Heart left ventricle (tissue), 16 donors: ENCODE data around the gene RALGPS1. TPM values are rescaled to one million over a fixed set of nuclear protein-coding genes. Genes with fewer than 3 reads are reported as not detected.

ENCODE experiments used
- ATAC-seq, 4 donors: fragments of 200-7000 bp; cut with Tn5 transposase; one replicate each; pipeline ENCODE4 v1.9.1; 2020 to 2022; ENCODE audit warnings: moderate library complexity in 4 of 4, mild to moderate bottlenecking in 3 of 4, moderate number of reproducible peaks in 1 of 4
- DNase-seq, 5 donors: peaks; one replicate each; pipeline ENCODE4 v3.0.0-alpha.2; 2020
- H3K27ac ChIP-seq, 12 donors: fragments of 200-600 bp; sonication (generic) in 4 of 12; one replicate each; pipeline versions ENCODE4 v1.5.0 to v1.8.0; 2016 to 2022; ENCODE audit warnings: mild to moderate bottlenecking in 2 of 12
- H3K27me3 ChIP-seq, 9 donors: fragments of 200-600 bp; sonication (generic) in 2 of 9; one replicate each; pipeline versions ENCODE4 v1.5.1 to v1.8.0; 2016 to 2022; ENCODE audit warnings: mild to moderate bottlenecking in 3 of 9
- H3K36me3 ChIP-seq, 9 donors: fragments of 200-600 bp; sonication (generic) in 2 of 9; one replicate each; pipeline versions ENCODE4 v1.5.0 to v1.8.0; 2018 to 2022; ENCODE audit warnings: mild to moderate bottlenecking in 2 of 9
- H3K4me1 ChIP-seq, 12 donors: fragments of 200-600 bp; sonication (generic) in 4 of 12; one replicate each; pipeline versions ENCODE4 v1.5.0 to v1.8.0; 2016 to 2022; ENCODE audit warnings: mild to moderate bottlenecking in 3 of 12
- H3K4me3 ChIP-seq, 12 donors: fragments of 200-600 bp; sonication (generic) in 4 of 12; one replicate each; pipeline versions ENCODE4 v1.5.0 to v1.8.0; 2017 to 2022; ENCODE audit warnings: mild to moderate bottlenecking in 9 of 12, moderate library complexity in 4 of 12
- H3K9me3 ChIP-seq, 12 donors: fragments of 200-600 bp; sonication (generic) in 4 of 12; one replicate each; pipeline versions ENCODE4 v1.5.0 to v1.8.0; 2016 to 2022; ENCODE audit warnings: mild to moderate bottlenecking in 1 of 12
- CTCF ChIP-seq, 12 donors: fragments of 200-600 bp; sonication (generic) in 4 of 12; IDR thresholded peaks; one replicate each; pipeline versions ENCODE4 v1.5.0 to v1.8.0; 2018 to 2022; ENCODE audit warnings: antibody characterized with exemption in 12 of 12, mild to moderate bottlenecking in 5 of 12
- POLR2A ChIP-seq, 2 donors: fragments of 450-650 bp; IDR thresholded peaks; one replicate each; pipeline ENCODE4 v1.6.1; 2017; ENCODE audit warnings: antibody characterized with exemption in 2 of 2, mild to moderate bottlenecking in 2 of 2, moderate library complexity in 2 of 2
- WGBS, 4 donors: extraction: QIAGEN DNeasy Blood & Tissue Kit in 2 of 4; methylation state at CpG; one replicate each; pipeline versions ENCODE4 v1.1.5 to v1.1.7; 2013 to 2018; 5-methylcytosine and 5-hydroxymethylcytosine counted together
- intact Hi-C, 10 donors: fragments of 100-400 bp; cut with DNase I; formaldehyde crosslinking; loops; one replicate each; pipeline versions ENCODE4 v1.11.1 to v1.14.2; 2022
- polyA plus RNA-seq, 2 donors: library from polyadenylated mRNA; stranded (reverse); fragments of 200-250 nt; gene quantifications; one replicate each; pipeline ENCODE4 v1.2.3, GENCODE V29; 2013
- total RNA-seq, 9 donors: library from RNA; depleted of rRNA in 2 of 9; stranded (reverse); fragments of >200 nt in 2 of 9; fragmentation: NEBNext Ultra II Directional in 3 of 9; extraction: Animal tissue kit (Norgen Biotek cat#: 25700) in 3 of 9; gene quantifications; one replicate each; pipeline versions ENCODE4 v1.1.0 to v1.2.4, GENCODE V29; 2016 to 2023
- donor health status: ischemic (EF 13 %, LVEDD 7.1; RV severe dilation, severe dysfunction).
- donor health status: healthy with polysubstance abuse.
- donor health status: DM: no; HTN: yes; CAD: no.
- donor health status: DM: no; HTN: no; CAD: no.
- donor health status: ischemic (EF 25% LVEDD 6.9; RV normal size, moderate dysfunction).
- donor health status: ischemic (EF 25% LVEDD 5.7; RV mildly dilated, moderate dysfunction).
- donor health status: healthy.
- donor health status: DM: yes; HTN: yes; CAD: no.
- donor health status: ischemic (EF 35%, LVEDD 5.7; RV mildly dilated, moderate dysfunction).
- donor health status: nonischemic (EF 11% LVEDD 7.7; RV severe dilation, severe dysfunction).
- donor health status: DM: yes; HTN: yes; CAD: no.
- donor health status: PGD.
- donor health status: ischemic (EF 29% LVEDD 5.4; RV normal size, mild dysfunction).
- donor health status: nonischemic (EF 23%, LVEDD 6.1; RV moderate dilation, normal function).

Gene RALGPS1
- total and polyA plus RNA-seq, 11 donors = 8.0 to 21.8 (median 14.4) TPM

GRCh38 chr9:127085186-127085585 lies 170.6 kb downstream of the RALGPS1 start:
- whole genome bisulfite sequencing, 4 donors = 94 to 100% (median 99%) methylated on average over 1 to 2 of the region's 2 CpGs
- Histone ChIP-seq H3K9me3 (no peaks in the 10 kb centered on the region), H3K27ac (no peak overlapping the region), H3K4me1 (peaks cover 0 to 42% (median 19%) of the 10 kb centered on the region in 12 donors), H3K27me3 (no peaks in the 10 kb centered on the region), H3K36me3 (peaks cover 0 to 39% (median 21%) of the 10 kb centered on the region in 9 donors), H3K4me3 (no peak overlapping the region)
- TF ChIP-seq CTCF (IDR thresholded peaks at IDR 0.05) (no peak), POLR2A (IDR thresholded peaks at IDR 0.05) (no peak)
- intact Hi-C loops = loop anchor here in 1 of 10 donors (10.0 kb wide), 1 partner anchor 120 kb away; no protein-coding TSS in a partner anchor
- DNase-seq (no peak), ATAC-seq (no peak)

- ATAC-seq = no peak
- H3K4me1 ChIP-seq = peaks cover 0 to 49% (median 23%) of the 10 kb centered on the region in 12 donors
- no peak overlapping the region for H3K4me3 ChIP-seq
- H3K27me3 ChIP-seq = no peaks in the 10 kb centered on the region
- WGBS, 4 donors = 92 to 97% (median 95%) methylated on average over 4 of the region's 4 CpGs
- intact Hi-C loops = loop anchor here in 1 of 10 donors (10.0 kb wide), 1 partner anchor 122 kb away; no protein-coding TSS in a partner anchor
- H3K27ac ChIP-seq = no peak overlapping the region
- peaks cover 0 to 55% (median 35%) of the 10 kb centered on the region in 9 donors for H3K36me3 ChIP-seq
- no peaks in the 10 kb centered on the region for H3K9me3 ChIP-seq
- no peak for TF ChIP-seq POLR2A (IDR thresholded peaks at IDR 0.05)
- TF ChIP-seq CTCF (IDR thresholded peaks at IDR 0.05) = no peak
- no peak for DNase-seq
Measured at GRCh38 chr9:127086771-127087170, 172.2 kb downstream of the RALGPS1 start.

- WGBS, 4 donors = 95% methylated on average over 6 of the region's 6 CpGs
- no peaks in the 10 kb centered on the region for H3K27me3 ChIP-seq
- DNase-seq = no peak
- TF ChIP-seq CTCF (IDR thresholded peaks at IDR 0.05) = no peak
- TF ChIP-seq POLR2A (IDR thresholded peaks at IDR 0.05) = no peak
- intact Hi-C loops = loop anchor here in 1 of 10 donors (10.0 kb wide), 1 partner anchor 123 kb away; no protein-coding TSS in a partner anchor
- no peak overlapping the region for H3K27ac ChIP-seq
- peaks cover 0 to 62% (median 42%) of the 10 kb centered on the region in 9 donors for H3K36me3 ChIP-seq
- ATAC-seq = no peak
- no peaks in the 10 kb centered on the region for H3K9me3 ChIP-seq
- H3K4me1 ChIP-seq = peaks cover 0 to 44% (median 21%) of the 10 kb centered on the region in 12 donors
- H3K4me3 ChIP-seq = no peak overlapping the region
Measured at GRCh38 chr9:127087411-127087810, 172.8 kb downstream of the RALGPS1 start.

GRCh38 chr9:127087836-127088235 lies 173.3 kb downstream of the RALGPS1 start:
- H3K36me3 ChIP-seq = peaks cover 0 to 66% (median 46%) of the 10 kb centered on the region in 9 donors

More at GRCh38 chr9:127087836-127088235, 173.3 kb downstream of the RALGPS1 start:
- H3K4me3 ChIP-seq = no peak overlapping the region
- 94 to 96% (median 95%) methylated on average over 8 of the region's 8 CpGs for WGBS, 4 donors
- H3K9me3 ChIP-seq = no peaks in the 10 kb centered on the region
- TF ChIP-seq POLR2A (IDR thresholded peaks at IDR 0.05) (no peak), CTCF (IDR thresholded peaks at IDR 0.05) (no peak)
- peaks cover 0 to 40% (median 17%) of the 10 kb centered on the region in 12 donors for H3K4me1 ChIP-seq
- H3K27me3 ChIP-seq = no peaks in the 10 kb centered on the region
- no peak for ATAC-seq
- intact Hi-C loops = loop anchor here in 1 of 10 donors (10.0 kb wide), 1 partner anchor 123 kb away; no protein-coding TSS in a partner anchor
- H3K27ac ChIP-seq = no peak overlapping the region
- DNase-seq = no peak
